ENCODE measurements around the gene TTC23. TPM values are rescaled to one million over a fixed set of nuclear protein-coding genes. Genes with fewer than 3 reads are reported as not detected.

TTC23 gene
- total RNA-seq, 2 donors from 2014 or later = 14.1 to 19.3 TPM

DNA sequence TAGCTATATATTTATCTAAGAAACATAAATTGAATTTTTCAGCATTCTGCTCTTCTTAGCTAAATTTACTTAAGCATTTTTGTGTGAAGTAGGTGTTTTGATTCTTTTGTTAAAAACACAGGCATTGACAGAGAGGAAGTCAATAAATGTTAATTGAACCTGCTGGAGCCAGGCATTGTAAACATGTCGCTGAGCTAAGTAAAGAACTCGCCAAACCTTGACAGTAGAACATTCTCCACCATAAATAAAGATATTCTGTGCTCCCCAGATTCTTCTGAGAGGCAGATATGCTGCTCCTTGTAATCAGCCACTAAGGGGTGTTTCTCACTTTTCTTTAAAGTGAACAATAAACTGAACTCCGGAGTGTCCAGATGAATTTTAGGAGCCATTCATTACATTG is 106.1 kb downstream of the TTC23 start:
- intact Hi-C loops (cut with DNase I) = no loop called here
- Histone ChIP-seq H3K4me3 (no peak overlapping the region), H3K27me3 (no peaks in the 10 kb centered on the region), H3K36me3 (no peaks in the 10 kb centered on the region), H3K9me3 (no peaks in the 10 kb centered on the region), H3K9ac (ENCODE audit: low read depth in 2 of 2, low read length in 2 of 2) (no peak overlapping the region), H3K4me1 (no peaks in the 10 kb centered on the region), H3K27ac (no peak overlapping the region)
- no peak for DNase-seq
- TF ChIP-seq, protein P1, sequence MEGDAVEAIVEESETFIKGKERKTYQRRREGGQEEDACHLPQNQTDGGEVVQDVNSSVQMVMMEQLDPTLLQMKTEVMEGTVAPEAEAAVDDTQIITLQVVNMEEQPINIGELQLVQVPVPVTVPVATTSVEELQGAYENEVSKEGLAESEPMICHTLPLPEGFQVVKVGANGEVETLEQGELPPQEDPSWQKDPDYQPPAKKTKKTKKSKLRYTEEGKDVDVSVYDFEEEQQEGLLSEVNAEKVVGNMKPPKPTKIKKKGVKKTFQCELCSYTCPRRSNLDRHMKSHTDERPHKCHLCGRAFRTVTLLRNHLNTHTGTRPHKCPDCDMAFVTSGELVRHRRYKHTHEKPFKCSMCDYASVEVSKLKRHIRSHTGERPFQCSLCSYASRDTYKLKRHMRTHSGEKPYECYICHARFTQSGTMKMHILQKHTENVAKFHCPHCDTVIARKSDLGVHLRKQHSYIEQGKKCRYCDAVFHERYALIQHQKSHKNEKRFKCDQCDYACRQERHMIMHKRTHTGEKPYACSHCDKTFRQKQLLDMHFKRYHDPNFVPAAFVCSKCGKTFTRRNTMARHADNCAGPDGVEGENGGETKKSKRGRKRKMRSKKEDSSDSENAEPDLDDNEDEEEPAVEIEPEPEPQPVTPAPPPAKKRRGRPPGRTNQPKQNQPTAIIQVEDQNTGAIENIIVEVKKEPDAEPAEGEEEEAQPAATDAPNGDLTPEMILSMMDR (IDR thresholded peaks at IDR 0.05) = no peak

DNA sequence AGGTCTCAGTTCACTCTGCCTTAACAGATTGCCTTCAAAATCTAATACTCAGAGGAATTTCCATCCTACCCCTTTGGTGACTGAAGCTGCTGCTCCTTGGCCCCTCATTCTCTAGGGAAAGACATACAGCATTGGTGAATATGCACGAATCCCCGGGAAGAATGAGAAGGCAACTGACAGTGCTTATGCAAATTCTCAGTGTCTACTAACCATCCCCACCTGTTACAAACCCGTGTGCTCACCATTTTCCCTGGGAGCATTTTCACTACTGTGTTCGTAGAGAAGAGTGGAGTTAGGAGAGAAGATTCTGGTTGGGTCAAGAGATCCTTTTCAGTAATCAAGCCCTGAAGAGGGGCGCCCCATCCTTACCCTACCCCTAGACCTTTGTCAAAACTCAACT is 106.8 kb downstream of the TTC23 start:
- intact Hi-C loops (cut with DNase I) = no loop called here
- no peaks in the 10 kb centered on the region for H3K27me3 ChIP-seq
- no peak overlapping the region for H3K9ac ChIP-seq (ENCODE audit: low read depth in 2 of 2, low read length in 2 of 2)
- no peak overlapping the region for H3K27ac ChIP-seq
- no peaks in the 10 kb centered on the region for H3K4me1 ChIP-seq
- TF ChIP-seq, protein P1 (IDR thresholded peaks at IDR 0.05) = no peak
- DNase-seq = no peak
- no peaks in the 10 kb centered on the region for H3K36me3 ChIP-seq
- no peak overlapping the region for H3K4me3 ChIP-seq
- H3K9me3 ChIP-seq = no peaks in the 10 kb centered on the region

DNA sequence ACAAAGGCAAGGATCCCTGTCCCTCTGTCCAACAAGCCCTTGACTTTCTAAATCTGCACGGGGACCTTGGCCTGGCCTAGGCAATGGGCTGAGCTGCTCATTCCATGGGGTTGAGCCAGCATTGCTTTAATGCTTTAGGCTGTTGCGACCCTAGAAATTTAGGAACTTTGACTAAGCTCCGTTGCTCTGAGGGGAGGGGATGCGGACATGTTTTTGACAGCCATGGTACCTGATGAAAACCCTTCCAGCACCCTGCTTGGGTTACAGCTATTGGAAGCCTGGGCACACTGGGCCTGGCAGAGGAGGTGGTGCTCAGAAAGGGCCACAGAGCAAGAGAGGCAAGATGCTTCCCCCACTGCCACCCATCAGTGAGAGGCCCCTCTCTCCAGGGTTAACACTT is 107.4 kb downstream of the TTC23 start:
- TF ChIP-seq, protein P1 (IDR thresholded peaks at IDR 0.05) = no peak
- H3K4me1 ChIP-seq = no peaks in the 10 kb centered on the region
- H3K9ac ChIP-seq (ENCODE audit: low read depth in 2 of 2, low read length in 2 of 2) = no peak overlapping the region
- no peak overlapping the region for H3K27ac ChIP-seq
- intact Hi-C loops (cut with DNase I) = no loop called here
- H3K36me3 ChIP-seq = no peaks in the 10 kb centered on the region
- no peaks in the 10 kb centered on the region for H3K27me3 ChIP-seq
- no peak overlapping the region for H3K4me3 ChIP-seq
- no peak for DNase-seq
- H3K9me3 ChIP-seq = no peaks in the 10 kb centered on the region

DNA sequence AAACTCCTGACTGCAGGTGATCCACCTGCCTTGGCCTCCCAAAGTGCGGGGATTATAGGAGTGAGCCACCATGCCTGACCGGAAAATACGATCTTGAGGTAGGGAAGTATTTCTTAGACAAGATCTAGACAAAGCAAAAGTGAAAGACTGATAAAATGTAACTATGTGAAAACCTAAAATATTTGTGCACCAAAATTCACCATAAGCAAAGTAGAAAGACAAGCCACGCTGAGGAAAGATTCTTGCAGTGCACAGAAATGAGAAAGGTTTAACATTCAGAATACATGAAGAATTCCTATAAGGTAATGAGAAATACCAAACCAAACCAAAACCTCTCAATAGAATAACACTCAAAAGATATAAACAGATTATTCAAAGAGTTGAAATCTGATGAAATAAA is 108.8 kb downstream of the TTC23 start:
- Histone ChIP-seq H3K36me3 (no peaks in the 10 kb centered on the region), H3K9me3 (no peaks in the 10 kb centered on the region), H3K4me3 (no peak overlapping the region), H3K4me1 (no peaks in the 10 kb centered on the region), H3K27ac (no peak overlapping the region), H3K9ac (ENCODE audit: low read depth in 2 of 2, low read length in 2 of 2) (no peak overlapping the region), H3K27me3 (no peaks in the 10 kb centered on the region)
- no peak for DNase-seq
- intact Hi-C loops (cut with DNase I) = no loop called here
- TF ChIP-seq, protein P1 (IDR thresholded peaks at IDR 0.05) = no peak

DNA sequence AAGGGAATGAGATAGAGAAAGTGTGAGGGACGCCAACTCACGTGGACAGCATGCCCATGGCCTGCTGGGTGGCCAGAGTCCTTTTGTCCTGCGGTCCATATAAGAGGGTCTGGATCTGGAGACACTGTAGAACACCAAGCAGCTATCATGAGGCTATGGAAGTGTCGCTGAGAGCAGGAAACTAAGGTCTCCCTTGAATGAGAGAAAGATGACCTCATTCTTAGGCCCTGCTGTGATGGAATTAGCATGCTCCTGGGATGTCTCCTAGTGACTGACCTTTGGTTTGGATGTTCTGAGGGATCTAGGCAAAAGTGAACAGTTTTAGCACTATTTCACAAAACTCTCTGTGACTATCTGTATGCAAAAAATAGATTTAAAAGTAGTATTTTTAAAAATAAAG is 110.1 kb downstream of the TTC23 start:
- no peaks in the 10 kb centered on the region for H3K4me1 ChIP-seq
- no peak overlapping the region for H3K27ac ChIP-seq
- DNase-seq = no peak
- H3K36me3 ChIP-seq = no peaks in the 10 kb centered on the region
- H3K27me3 ChIP-seq = no peaks in the 10 kb centered on the region
- no peak overlapping the region for H3K9ac ChIP-seq (ENCODE audit: low read depth in 2 of 2, low read length in 2 of 2)
- H3K9me3 ChIP-seq = no peaks in the 10 kb centered on the region
- intact Hi-C loops (cut with DNase I) = no loop called here
- H3K4me3 ChIP-seq = no peak overlapping the region
- TF ChIP-seq, protein P1 (IDR thresholded peaks at IDR 0.05) = no peak

All from colonic mucosa (tissue), 4 donors.